Kasumi-1 (cell line): Measurements from ENCODE around the gene TEX13A.
"Not testable (repeated sequence)": the region's sequence is repeated elsewhere in the genome, so short reads cannot be mapped to it uniquely, and the experiment has no call there.

Experiments used
- DNase-seq, 2 experiments: peaks; one replicate each; lab custom pipeline; 2025; lab: John Stamatoyannopoulos, UW

Gene TEX13A, protein sequence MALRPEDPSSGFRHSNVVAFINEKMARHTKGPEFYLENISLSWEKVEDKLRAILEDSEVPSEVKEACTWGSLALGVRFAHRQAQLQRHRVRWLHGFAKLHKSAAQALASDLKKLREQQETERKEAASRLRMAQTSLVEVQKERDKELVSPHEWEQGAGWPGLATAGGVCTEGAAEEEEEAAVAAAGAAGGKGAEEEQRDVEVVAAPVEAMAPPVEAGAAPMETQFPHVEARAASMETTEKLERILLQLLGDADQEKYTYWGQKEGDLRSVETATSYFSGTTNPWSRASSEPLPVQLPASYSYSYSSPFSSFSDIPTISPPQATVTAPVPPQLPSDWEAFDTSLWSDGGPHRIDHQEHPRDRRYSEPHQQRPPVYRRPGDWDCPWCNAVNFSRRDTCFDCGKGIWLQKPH

DNA sequence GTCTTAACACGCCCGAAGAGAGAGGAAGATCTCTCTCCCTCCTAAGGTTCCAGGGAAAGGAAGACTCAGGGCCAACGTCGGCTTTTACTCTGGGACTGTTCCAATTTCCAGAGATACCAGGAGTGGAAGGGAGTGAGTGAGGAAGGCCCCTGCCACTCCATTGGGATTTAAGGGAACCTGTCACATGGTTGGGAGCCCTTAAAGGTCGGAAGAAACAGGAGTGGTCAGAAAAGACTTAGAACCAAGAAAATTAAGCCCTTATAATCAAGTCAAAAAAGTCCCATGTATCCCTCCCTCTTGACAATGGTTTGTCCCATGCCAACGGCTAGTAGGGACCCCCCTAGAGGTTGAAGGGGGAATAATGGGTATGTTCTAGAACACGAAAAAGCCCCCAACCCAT, at the start of gene TEX13A:
Gene TEX13A, minus strand, starts transcription at position 59 of the 400 bp plus-strand sequence. CDS start 297 bp downstream, outside the sequence.
- no peak for DNase-seq

DNA sequence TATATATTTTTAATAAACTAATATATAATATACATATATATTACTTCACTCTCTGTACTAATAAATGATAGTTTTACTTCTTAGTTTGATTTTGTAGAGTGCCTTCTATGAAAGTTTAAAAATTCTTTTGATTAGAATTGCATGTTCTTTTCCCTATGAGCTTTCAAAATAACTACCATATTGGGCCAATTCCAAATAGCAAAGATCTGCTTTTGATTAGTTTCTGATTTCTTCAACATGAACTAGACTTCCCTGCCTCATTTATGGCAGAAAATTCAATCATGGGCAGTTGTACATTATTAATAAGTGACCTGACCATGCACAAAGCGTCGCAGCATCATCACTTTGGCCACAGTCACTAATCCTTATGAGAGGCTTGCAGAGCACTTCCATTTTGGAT, 48.9 kb upstream of the TEX13A start:
- DNase-seq, result no peak

DNA sequence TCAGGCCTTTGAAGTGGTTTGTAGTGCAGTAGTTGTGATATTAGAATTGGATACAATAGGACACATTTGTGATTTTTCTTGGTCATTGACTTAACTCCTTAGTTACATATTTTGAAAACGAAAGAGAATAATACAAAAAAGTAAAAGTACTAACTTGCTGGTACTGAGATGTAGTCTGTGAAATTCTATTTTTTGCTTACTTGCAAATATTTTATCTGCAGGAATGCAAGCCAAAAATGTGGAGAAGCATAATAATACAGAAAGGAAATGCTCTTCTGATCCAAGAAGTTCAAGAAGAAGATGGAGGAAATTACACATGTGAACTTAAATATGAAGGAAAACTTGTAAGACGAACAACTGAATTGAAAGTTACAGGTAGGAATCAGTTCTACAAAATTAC, 46.7 kb upstream of the TEX13A start:
- DNase-seq, result no peak

DNA sequence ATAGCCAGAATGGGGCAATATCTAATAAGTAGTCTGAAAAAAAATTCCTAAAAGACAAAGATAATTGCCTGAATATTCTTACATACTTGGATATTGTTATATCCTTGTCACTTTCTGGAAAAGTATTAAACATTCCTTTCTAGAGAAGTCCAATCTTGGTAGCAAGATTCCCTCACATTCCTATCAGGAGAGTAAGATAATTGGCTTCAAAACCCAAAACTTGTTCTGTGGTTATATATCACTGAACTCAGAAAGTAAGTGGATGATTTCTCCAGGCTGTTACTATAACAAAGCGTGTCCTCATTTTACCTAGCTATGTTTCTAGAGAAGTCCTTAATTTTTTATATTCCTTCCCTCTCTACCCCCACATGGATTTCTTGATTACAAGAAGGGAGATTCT, 46.0 kb upstream of the TEX13A start:
- no peak for DNase-seq

DNA sequence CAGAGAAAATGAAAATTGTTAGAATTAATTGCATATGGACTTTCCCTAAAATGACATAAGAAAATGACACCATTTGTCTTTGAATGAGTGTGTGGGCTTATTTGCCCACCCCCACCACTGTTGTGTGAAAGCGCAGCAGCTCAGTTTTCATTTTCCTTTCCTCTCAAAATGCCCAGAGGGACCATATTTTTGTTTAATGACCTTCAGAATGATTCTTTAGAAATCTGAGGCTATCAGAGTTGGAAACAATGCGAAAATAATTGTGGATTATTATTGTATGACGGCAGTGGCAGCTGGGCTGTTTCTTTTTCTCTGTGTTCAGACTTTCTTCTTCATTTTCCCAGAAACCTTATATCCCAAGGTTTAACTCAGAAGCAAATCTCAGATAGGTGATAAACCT, 44.6 kb upstream of the TEX13A start:
- no peak for DNase-seq

DNA sequence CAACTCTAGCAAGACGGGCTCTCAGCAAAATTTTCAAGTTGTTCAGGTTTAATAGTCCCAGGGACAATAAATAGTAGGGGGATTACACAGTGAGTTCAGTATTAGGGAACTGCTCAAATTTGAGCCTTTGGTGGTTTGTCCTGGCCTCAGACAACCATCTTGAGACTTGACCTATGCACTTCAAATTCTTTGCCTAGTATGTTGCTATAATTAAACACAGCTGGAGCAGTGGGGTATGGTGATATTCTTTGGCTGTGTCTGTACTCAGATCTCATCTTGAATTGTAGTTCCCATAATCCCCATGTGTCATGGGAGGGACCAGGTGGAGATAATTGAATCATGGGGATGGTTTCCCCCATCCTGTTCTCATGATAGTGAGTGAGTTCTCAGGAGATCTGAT, 43.3 kb upstream of the TEX13A start:
- no peak for DNase-seq

DNA sequence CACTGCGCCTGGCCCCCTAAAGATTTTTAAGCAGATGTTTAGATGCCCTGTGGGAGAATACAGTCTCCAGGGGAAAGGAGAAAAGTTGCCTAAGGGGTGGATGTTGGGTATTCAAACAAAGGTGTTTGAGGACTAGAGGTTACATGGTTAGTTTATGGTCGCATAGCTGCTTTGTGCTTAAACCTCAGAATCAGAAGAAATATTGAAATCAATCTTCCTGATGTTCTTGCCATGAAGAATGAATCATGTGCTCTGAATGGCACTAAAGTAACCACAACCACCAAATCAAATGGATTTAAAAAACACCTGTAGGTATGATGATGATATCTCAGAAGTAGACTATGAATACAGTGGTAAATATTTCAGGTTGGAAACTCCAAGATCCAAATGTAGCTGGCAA, 42.7 kb upstream of the TEX13A start:
- no peak for DNase-seq

DNA sequence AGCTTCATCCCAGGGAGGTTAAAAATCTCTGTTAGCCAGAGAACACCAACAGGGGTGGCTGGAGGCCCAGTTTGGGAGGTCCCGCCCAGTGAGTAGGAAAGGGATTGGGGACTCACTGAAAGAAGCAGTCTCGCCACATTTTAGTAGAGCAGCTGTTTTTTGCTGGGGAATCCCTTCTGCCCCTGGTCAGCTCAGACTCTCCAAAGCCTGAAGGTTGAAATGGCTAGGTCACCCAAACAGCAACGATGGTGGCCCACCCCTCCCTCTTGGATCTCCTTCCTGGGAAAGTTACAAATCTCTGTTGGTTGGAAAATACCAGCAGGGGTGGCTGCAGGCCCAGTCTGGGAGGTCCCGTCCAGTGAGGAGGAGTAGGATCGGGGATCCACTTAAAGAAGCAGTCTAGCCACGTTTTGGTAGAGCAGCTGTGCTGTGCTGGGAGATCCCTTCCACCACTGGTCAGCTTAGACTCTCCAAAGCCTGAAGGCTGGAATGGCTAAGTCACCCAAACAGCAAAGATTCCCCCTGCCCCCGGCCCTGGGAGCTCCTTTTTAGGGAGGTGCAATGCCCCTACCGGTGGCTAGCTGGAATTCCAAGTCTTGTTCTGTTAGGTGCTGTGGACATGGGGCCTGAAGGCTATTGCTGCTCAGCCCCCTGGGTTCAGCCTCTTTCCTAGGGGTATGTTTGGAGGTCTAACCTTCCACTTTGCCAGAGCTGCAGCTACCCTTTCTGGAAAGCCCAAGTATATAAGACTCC, 40.0 kb upstream of the TEX13A start:
- no peak for DNase-seq

DNA sequence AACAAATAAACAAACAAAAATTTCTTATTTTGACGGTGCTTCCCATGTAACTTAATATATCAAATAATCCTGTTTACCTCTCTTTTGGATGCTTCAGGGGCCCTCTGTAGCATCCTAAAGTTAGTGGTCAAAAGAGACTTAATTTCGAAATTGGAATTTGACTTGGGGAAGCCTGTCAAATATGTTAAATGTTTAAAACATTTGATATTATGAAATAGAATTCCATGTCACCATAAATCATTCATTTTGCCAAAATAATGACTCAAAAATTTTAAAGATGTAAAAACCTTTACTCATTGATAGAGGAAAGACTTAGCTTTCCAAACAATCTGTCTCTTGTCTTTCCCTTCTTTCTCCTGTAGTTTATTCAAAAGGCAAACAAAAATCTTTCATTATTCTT, 20.6 kb upstream of the TEX13A start:
- DNase-seq, result no peak

DNA sequence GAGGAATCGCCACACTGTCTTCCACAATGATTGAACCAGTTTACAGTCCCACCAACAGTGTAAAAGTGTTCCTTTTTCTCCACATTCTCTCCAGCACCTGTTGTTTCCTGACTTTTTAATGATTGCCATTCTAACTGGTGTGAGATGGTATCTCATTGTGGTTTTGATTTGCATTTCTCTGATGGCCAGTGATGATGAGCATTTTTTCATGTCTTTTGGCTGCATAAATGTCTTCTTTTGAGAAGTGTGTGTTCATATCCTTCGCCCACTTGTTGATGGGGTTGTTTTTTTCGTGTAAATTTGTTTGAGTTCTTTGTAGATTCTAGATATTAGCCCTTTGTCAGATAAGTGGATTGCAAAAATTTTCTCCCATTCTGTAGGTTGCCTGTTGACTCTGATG, 16.9 kb upstream of the TEX13A start:
- not testable (repeated sequence) for DNase-seq

DNA sequence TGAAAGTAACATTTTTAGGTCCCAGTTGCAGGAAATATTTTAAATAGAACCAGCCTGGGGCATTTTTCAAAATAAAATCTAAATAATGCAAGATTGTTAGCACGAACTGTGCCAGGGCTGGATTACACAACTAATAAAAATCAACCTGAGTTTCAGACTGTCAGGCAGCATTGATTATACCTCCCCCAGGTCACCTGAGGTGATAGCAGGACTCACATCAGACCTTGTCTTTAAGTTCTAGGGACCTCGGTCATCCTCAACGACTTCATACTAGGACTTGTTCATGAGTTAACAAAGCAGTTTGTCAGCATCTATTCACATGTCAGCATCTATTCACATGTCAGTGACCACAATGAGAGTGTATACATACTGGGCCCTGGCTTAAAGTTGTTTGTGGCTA, 8.7 kb upstream of the TEX13A start:
- no peak for DNase-seq

DNA sequence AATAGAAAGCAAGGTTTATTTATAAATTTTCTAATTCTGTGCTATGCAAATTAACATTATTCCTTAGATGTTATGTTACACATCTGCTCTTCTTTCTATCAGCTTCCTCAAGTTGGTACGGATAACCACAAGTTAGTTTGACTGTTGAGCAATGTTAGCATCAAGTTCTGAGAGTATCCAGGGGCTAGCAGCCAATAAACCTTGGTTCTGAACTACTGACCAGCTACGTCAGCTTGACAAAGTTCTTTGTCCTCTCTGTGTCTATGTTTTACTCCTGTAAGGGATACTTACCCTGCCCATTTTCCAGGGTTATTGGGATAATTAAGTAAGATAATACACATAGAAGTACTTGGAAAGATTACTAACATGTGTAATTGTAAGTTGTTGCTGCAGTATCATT, 8.1 kb upstream of the TEX13A start:
- DNase-seq, result no peak

DNA sequence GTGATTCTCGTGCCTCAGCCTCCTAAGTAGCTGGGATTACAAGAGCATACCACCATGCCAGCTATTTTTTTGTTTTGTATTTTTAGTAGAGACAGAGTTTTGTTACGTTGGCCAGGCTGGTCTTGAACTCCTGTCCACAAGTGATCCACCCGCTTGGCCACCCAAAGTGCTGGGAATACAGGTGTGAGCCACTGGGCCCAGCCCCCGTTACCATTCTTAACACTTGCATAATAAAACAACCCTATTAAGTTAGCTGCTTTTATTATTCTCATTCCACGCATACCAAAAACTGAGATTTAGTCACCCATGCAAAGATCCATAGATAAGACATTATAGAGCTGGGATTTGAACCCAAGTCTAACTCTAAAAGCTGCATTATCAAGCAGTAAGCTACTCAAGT, 6.0 kb upstream of the TEX13A start:
- DNase-seq, result no peak

DNA sequence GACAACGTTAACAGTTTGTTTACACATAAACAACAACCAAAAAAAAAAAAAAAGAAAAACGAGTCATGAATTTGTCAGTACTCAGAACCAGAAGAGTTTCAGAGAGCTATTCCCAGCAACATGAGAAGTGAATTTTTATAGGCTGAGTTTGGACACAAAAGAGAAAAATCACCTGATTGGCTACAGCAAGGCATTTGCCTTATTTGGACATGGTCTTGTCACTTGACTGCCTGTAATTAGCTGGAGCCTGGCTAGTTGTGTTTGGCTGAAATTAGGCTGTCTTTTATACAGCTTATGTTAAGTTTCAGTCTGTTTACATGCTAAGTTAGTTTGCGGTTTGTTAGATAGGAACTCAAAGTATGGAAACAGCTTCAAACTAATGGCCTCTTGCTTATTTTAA, 880 bp upstream of the TEX13A start:
- no peak for DNase-seq

DNA sequence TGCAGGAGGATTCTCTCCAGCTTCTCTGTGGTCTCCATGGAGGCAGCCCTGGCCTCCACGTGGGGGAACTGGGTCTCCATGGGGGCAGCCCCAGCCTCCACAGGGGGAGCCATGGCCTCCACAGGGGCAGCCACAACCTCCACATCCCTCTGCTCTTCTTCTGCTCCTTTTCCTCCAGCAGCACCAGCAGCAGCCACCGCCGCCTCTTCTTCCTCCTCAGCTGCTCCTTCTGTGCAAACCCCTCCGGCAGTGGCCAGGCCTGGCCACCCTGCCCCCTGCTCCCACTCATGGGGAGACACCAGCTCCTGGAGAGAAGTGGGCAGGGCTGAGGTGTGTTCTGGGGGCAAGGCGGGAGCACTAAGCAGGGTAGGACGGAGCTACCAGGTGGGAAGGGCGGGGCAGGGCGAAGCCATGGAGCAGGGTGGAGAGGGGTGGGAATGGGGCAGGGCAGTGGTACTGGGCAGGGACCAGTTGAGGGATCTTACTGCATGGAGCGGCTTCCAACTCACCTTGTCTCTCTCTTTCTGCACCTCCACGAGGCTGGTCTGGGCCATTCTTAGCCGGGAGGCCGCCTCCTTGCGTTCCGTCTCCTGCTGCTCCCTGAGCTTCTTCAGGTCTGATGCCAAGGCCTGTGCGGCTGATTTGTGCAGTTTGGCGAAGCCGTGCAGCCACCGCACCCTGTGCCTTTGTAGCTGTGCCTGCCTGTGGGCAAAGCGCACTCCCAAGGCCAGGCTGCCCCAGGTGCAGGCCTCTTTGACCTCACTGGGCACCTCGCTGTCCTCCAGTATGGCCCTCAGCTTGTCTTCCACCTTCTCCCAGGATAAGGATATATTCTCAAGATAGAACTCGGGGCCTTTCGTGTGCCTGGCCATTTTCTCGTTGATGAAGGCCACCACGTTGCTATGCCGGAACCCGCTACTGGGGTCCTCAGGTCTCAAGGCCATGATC, 766 bp downstream of the TEX13A start:
- no peak for DNase-seq

DNA sequence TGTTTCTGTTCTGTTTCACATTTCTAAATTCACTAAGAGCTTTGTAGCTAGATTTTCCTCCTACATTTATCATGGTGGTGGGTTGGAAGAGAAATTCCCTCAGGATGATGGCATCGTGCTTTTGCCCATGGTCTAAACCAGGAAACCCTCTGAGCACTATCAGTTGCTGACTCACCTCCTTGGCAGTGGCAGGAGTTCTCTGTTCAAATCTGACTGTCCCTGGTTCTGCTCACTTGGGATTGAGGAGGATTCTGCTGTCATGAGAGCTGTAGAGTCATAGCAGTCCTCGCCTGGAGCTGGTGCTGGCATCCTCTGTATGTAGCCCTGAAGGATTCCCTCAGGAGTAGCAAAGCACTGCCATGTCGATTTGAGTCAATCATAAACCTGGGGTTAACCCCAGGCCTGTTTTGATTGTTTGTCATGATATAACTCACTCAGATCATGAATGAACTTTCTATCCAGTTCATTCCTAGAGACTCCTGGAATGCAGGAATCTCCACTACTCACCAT, 9.4 kb downstream of the TEX13A start:
- DNase-seq, result no peak

DNA sequence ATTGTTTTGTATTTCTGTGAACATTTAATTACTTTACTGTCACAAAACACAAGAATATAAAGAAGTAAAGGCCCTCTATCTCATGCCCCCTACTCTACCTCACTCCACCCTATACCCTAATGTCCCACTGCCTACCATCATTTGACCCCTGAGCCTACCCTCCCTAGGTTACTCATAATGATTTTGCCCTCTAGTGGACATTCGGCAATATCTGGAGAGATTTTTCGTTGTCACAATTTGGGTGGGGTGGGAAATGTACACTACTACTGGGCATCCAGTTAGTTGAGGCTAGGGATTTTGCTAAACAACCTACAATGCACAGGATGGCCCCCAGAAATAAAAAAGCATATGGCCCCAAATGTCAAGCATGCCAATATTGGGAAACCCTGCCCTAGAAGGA, 10.2 kb downstream of the TEX13A start:
- no peak for DNase-seq

DNA sequence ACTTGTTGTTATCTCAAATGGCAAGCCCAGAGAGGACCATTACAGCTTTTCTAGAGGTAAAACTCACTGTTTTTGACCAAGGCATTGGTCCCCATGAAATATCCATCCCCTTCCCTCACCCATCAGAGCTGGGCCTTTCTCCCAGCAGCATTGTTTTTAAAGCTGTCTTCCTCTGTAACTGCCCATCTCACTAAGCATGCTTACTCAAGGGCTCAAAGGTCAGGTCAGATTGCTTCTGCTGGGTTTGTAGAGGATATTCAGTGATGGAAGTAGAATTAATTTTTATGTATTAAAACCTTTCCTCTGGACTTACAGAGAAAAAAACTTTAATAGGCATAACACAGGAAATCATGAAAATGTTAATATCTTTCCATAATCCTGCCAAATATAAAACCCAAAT, 11.1 kb downstream of the TEX13A start:
- no peak for DNase-seq

DNA sequence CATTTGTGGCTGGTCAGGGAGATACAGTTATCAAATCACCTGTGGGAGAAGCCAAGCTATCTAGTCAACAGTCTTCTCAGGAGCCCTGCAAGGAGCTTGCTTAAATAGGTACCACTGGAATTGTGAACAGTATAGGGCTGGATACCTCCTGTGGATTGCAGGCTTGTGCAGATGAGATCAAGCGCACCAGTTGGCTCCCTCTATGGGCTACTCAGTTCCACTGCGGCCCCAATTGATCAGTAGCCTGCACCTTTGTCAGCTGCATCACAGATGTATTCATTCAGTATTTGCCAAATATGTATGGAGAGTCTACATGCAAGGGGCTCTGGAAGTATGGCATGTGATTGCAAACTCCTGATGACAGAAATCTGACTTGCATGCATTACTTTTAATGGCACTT, 28.6 kb downstream of the TEX13A start:
- peak; percentile 12 to 35 for DNase-seq

DNA sequence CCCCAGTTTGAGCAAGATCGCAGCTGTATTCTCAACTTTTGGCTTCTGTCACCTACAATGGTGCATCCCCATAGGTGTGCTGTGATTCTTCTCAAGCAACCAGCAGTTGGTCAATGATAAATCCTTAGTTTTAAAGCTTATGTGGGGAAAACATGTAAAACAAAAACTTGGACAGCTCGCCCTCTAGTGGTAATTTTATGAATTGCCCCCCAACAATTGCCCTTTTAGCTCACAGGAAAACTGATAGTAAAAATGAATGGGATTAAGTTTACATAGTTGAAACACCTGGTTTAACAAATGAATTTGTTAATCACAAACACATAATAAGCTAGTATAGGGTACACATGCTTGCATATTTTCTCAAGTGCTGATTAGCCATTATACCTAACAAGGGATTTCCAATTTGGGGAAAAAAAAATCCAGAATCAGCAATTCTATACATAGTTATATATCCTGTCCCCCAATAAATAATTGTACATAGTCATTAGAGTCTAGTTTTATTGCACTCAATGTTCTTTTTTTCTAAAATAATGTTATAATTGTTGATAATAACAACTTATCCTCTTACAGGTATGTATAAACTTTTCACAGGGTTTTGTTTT, 30.1 kb downstream of the TEX13A start:
- DNase-seq, result peak; percentile 4 to 25

DNA sequence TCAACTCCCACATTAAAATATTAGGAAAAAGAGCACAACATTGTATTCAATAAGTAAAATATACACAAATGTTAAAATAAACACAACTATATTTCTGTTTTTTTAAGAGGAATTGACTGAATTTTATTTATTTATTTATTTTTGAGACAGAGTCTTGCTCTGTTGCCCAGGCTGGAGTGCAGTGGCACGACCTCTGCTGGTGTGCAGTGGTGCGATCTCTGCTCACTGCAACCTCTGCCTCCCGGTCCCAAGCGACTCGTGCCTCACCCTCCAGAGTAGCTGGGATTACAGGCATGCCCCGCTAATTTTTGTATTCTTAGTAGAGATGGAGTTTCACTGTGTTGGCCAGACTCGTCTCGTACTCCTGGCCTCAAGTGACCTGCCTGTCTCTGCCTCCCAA, 31.4 kb downstream of the TEX13A start:
- no peak for DNase-seq

DNA sequence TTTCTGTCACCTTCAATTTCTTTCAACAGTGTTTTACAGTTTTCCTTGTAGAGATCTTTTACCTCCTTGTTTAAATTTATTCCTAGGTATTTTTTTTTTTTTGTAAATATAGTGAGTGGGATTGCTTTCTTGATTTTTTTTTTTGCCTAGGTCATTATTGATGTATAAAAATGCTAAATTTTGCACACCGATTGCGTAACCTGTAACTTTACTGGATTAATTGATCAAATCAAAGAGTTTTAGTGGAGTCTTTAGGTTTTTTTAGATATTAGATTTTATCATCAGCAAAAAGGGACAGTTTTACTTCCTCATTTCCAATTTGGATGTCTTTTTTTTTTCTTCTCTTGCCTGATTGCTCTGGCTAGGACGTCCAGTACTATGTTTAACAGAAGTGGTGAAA, 40.9 kb downstream of the TEX13A start:
- no peak for DNase-seq
